Smooth muscle cell (in vitro differentiated cells): Measurements from ENCODE around the gene ASTL. TPM values are rescaled to one million over a fixed set of nuclear protein-coding genes. Genes with fewer than 3 reads are reported as not detected.

Experiments used
- DNase-seq: peaks from one replicate; lab custom pipeline; 2025; ENCODE audit not compliant: unreplicated experiment; lab: John Stamatoyannopoulos, UW
- H2AFZ ChIP-seq: fragments of 200-600 bp; sonication (generic); 2 replicates; pipeline ENCODE4 v1.6.0; 2016; ENCODE audit warnings: antibody characterized with exemption, low read depth, mild to moderate bottlenecking
- H3F3A ChIP-seq: fragments of 200-600 bp; sonication (generic); 2 replicates; pipeline ENCODE4 v1.6.0; 2017; ENCODE audit warnings: antibody characterized with exemption, low read depth
- H3K27ac ChIP-seq: fragments of 200-600 bp; sonication (generic); 2 replicates; pipeline ENCODE4 v1.5.1; 2016; ENCODE audit warnings: low read depth, mild to moderate bottlenecking
- H3K27me3 ChIP-seq: fragments of 200-600 bp; sonication (generic); 2 replicates; pipeline ENCODE4 v1.6.1; 2016; ENCODE audit warnings: low read depth, mild to moderate bottlenecking
- H3K36me3 ChIP-seq: fragments of 200-600 bp; sonication (generic); 2 replicates; pipeline ENCODE4 v1.5.1; 2016; ENCODE audit warnings: low read depth
- H3K4me1 ChIP-seq: fragments of 200-600 bp; sonication (generic); 2 replicates; pipeline ENCODE4 v1.5.1; 2016; ENCODE audit warnings: low read depth
- H3K4me2 ChIP-seq: fragments of 200-600 bp; sonication (generic); 2 replicates; pipeline ENCODE4 v1.6.0; 2016; ENCODE audit warnings: mild to moderate bottlenecking
- H3K4me3 ChIP-seq: fragments of 200-600 bp; sonication (generic); 2 replicates; pipeline ENCODE4 v1.5.1; 2016; ENCODE audit warnings: mild to moderate bottlenecking
- H3K79me2 ChIP-seq: fragments of 200-600 bp; sonication (generic); 2 replicates; pipeline ENCODE4 v1.6.0; 2016; ENCODE audit warnings: low read depth, mild to moderate bottlenecking
- H3K9ac ChIP-seq: fragments of 200-600 bp; sonication (generic); 2 replicates; pipeline ENCODE4 v1.6.0; 2016; ENCODE audit warnings: low read depth
- H3K9me3 ChIP-seq: fragments of 200-600 bp; sonication (generic); replicated peaks from 2 replicates; pipeline ENCODE4 v1.5.1; 2016; ENCODE audit warnings: low read depth
- H4K20me1 ChIP-seq: fragments of 200-600 bp; sonication (generic); 2 replicates; pipeline ENCODE4 v1.6.0; 2016; ENCODE audit warnings: low read depth
- CTCF ChIP-seq: fragments of 200-600 bp; sonication (generic); IDR thresholded peaks from 2 replicates; pipeline ENCODE4 v1.5.1; 2017; ENCODE audit warnings: borderline replicate concordance, mild to moderate bottlenecking, antibody characterized with exemption; ENCODE audit not compliant: insufficient read depth, poor library complexity, severe bottlenecking
- WGBS: methylation state at CpG from one replicate; pipeline ENCODE4 v1.1.7; 2016; ENCODE audit warnings: low lambda C conversion rate; 5-methylcytosine and 5-hydroxymethylcytosine counted together
- polyA plus RNA-seq: library from polyadenylated mRNA; unstranded; fragments of >200 nt; fragmentation: Nextera tagmentation; extraction: Ambion mirVana; gene quantifications from 2 replicates; pipeline ENCODE4 v1.2.1, GENCODE V29; 2016
- total RNA-seq: library from RNA; depleted of rRNA; stranded (reverse); fragments of >200 nt; gene quantifications from 2 replicates; pipeline ENCODE4 v1.2.3, GENCODE V29; 2014

ASTL gene
- total and polyA plus RNA-seq, 2 experiments from 2014 or later = 0.40 TPM; not detected in 1

- Histone ChIP-seq H3K4me3 (no peak overlapping the region), H4K20me1 (no peaks in the 10 kb centered on the region), H3K4me1 (no peaks in the 10 kb centered on the region), H3K36me3 (no peaks in the 10 kb centered on the region), H3K4me2 (no peak overlapping the region), H3K27me3 (peaks cover 4% of the 10 kb centered on the region), H3K79me2 (no peaks in the 10 kb centered on the region), H3K9me3 (no peaks in the 10 kb centered on the region), H3F3A (no peaks in the 10 kb centered on the region), H3K27ac (no peak overlapping the region), H3K9ac (no peak overlapping the region), H2AFZ (no peak overlapping the region)
- TF ChIP-seq CTCF = no peak
- WGBS = 93% methylated on average over 6 of the region's 6 CpGs
- DNase-seq = no peak
Measured at GRCh38 chr2:96128456-96128855, 9.8 kb downstream of the ASTL start.

- H3K9ac ChIP-seq = no peak overlapping the region
Measured at GRCh38 chr2:96124406-96125265, 13.7 kb downstream of the ASTL start.

DNA sequence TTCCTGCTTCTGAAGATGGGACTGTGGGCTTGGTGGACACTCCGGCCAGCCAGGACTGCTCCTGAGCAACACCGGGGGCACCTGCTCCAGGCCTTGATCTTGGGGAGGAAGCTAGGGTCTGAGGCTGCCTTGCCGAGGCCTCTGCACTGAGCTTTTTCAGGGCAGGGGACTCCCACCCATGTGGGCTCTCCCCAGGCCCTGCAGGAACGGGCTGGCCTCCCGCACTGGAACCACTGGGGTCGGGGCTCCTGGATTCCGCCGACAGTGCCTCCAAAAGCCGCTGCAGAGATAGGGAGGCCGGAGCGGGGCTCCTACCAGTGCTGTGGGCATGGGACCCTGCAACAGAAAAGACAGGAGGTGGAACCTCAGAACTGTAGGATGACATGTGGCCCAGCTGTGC is 14.4 kb downstream of the ASTL start:
- H2AFZ ChIP-seq = no peak overlapping the region
- H3K36me3 ChIP-seq = no peaks in the 10 kb centered on the region
- no peak for TF ChIP-seq CTCF
- no peaks in the 10 kb centered on the region for H4K20me1 ChIP-seq
- no peak overlapping the region for H3K4me3 ChIP-seq
- WGBS = 92% methylated on average over 11 of the region's 11 CpGs
- H3K27me3 ChIP-seq = peaks cover 18% of the 10 kb centered on the region
- no peaks in the 10 kb centered on the region for H3F3A ChIP-seq
- H3K9me3 ChIP-seq = no peaks in the 10 kb centered on the region
- H3K79me2 ChIP-seq = no peaks in the 10 kb centered on the region
- no peak overlapping the region for H3K9ac ChIP-seq
- DNase-seq = no peak
- no peak overlapping the region for H3K27ac ChIP-seq
- no peaks in the 10 kb centered on the region for H3K4me1 ChIP-seq
- H3K4me2 ChIP-seq = no peak overlapping the region

More at GRCh38 chr2:96124406-96125265, 13.7 kb downstream of the ASTL start:
- DNase-seq = no peak
- WGBS = 93% methylated on average over 14 of the region's 14 CpGs
- Histone ChIP-seq H3K4me1 (no peaks in the 10 kb centered on the region), H3K79me2 (no peaks in the 10 kb centered on the region), H4K20me1 (no peaks in the 10 kb centered on the region), H3F3A (no peaks in the 10 kb centered on the region), H2AFZ (no peak overlapping the region), H3K9me3 (no peaks in the 10 kb centered on the region), H3K4me2 (no peak overlapping the region), H3K4me3 (no peak overlapping the region), H3K27me3 (peaks cover 13% of the 10 kb centered on the region), H3K36me3 (no peaks in the 10 kb centered on the region), H3K27ac (no peak overlapping the region)
- TF ChIP-seq CTCF = no peak

DNA sequence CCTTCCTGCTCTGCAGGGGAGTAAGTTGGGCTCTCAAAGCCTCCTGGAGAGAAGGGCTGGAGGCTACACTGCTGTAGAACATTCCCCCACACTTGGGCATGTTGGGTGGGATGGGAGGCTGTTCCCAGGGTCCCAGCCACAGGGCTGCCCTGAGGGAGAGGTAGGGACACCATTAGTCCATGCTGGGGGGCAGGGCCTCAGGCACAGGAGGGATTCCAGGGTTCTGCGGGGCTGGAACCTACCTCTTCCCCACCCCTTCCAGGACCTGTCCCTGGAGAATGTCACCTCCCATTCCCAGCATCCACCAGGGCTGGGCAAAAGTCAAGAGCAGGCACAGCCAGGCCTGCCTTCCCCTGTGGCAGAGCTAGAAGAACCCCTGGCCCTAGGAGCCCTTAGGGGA is 15.0 kb downstream of the ASTL start:
- H3K36me3 ChIP-seq = no peaks in the 10 kb centered on the region
- no peaks in the 10 kb centered on the region for H3K4me1 ChIP-seq
- H3K9me3 ChIP-seq = no peaks in the 10 kb centered on the region
- H3F3A ChIP-seq = no peaks in the 10 kb centered on the region
- TF ChIP-seq CTCF = no peak
- no peak overlapping the region for H2AFZ ChIP-seq
- H4K20me1 ChIP-seq = no peaks in the 10 kb centered on the region
- no peak overlapping the region for H3K4me3 ChIP-seq
- H3K9ac ChIP-seq = no peak overlapping the region
- peaks cover 22% of the 10 kb centered on the region for H3K27me3 ChIP-seq
- 90% methylated on average over 1 of the region's 1 CpG for WGBS
- H3K27ac ChIP-seq = no peak overlapping the region
- H3K4me2 ChIP-seq = no peak overlapping the region
- no peak for DNase-seq
- no peaks in the 10 kb centered on the region for H3K79me2 ChIP-seq
